ENCODE data around the gene TAOK1.

GRCh38 chr17:29569245-29569950 is 179.2 kb downstream of the TAOK1 start:
- TF ChIP-seq POLR2A (IDR thresholded peaks at IDR 0.05): no peak
- no peak for TF ChIP-seq CTCF (IDR thresholded peaks at IDR 0.05)
